HEK293T (cell line): Measurements from ENCODE around the gene ZBTB46.

Experiments used
- BHLHE40 ChIP-seq: fragments of 450-650 bp; IDR thresholded peaks from 2 replicates; pipeline ENCODE4 v1.6.1; 2016; ENCODE audit warnings: mild to moderate bottlenecking, moderate library complexity, borderline replicate concordance
- FOXM1 ChIP-seq: fragments of 450-650 bp; IDR thresholded peaks from 2 replicates; pipeline ENCODE4 v1.6.1; 2017; ENCODE audit warnings: mild to moderate bottlenecking, borderline replicate concordance
- HDGF ChIP-seq: fragments of 450-650 bp; IDR thresholded peaks from 2 replicates; pipeline ENCODE4 v1.6.1; 2017; ENCODE audit warnings: antibody characterized with exemption, borderline replicate concordance
- NFRKB ChIP-seq: fragments of 450-650 bp; IDR thresholded peaks from 2 replicates; pipeline ENCODE4 v1.6.1; 2016; ENCODE audit warnings: mild to moderate bottlenecking, moderate library complexity
- TARDBP ChIP-seq: fragments of 450-650 bp; IDR thresholded peaks from 2 replicates; pipeline ENCODE4 v1.6.1; 2016
- ZNF384 ChIP-seq: fragments of 450-650 bp; IDR thresholded peaks from 2 replicates; pipeline ENCODE4 v1.6.1; 2016

DNA sequence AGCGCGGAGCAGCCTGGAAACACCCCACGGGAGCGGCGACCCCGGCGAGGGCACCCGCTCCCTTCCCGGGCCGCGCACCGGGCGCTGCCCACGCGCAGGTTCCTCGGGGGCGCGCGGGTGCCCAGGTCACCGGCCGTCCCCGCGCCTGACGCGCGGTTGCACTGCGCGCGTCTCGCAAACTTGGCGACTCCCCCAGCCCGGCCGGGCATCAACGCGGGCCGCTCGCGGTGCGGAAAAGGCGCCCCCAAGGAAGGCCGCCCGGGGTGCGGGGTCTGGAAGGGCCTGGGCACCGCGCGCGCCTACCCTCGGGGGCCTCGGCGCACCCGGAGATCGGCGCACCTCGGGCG, 555 bp upstream of the ZBTB46 start:
- TF ChIP-seq BHLHE40: no peak
- TF ChIP-seq FOXM1: no peak
- no peak for TF ChIP-seq NFRKB
- no peak for TF ChIP-seq TARDBP
- TF ChIP-seq HDGF: no peak
- TF ChIP-seq ZNF384: no peak
